Kidney glomerular epithelial cell (primary cell): ENCODE results near the gene SLC1A2.

Experiments
- DNase-seq: peaks from one replicate; lab custom pipeline; 2025; lab: John Stamatoyannopoulos, UW

The SLC1A2 gene

DNA sequence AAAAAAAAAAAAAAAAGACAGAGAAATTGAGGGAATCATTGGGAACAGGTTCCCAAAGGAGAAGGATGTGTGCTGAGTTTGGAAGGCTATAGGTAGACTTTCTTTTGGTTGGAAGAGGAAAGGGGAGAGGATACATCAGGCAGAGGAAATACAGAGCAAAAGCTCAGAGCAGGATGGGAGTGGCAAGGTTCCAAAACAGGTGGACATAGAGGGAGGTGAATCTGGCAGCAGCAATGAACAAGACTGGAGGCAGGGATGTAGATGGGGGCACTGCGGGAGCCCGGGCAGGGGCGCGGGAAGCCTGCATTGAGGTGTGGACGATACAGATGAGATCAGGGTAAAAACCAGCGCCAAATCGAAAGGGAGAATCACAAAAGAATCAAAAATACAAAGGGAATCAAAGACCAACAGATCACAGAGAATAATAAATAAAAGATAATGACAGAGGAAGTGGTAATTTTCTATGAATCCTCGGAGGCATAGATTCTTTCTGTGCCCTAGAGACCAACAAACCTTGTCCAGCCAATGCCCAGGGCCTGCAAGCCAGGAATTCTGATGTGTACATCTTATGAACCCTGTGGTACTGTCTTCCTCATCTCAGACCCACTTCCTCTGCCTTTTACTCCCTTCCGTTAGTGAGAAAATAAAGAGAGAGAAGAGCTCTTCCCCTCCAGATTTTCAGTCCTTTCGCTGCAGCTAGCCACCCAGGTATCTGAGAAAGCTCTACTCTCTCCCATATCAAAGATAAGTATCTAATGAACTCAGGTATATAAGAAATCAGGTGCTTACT lies 70.3 kb downstream of the SLC1A2 start:
- no peak for DNase-seq

DNA sequence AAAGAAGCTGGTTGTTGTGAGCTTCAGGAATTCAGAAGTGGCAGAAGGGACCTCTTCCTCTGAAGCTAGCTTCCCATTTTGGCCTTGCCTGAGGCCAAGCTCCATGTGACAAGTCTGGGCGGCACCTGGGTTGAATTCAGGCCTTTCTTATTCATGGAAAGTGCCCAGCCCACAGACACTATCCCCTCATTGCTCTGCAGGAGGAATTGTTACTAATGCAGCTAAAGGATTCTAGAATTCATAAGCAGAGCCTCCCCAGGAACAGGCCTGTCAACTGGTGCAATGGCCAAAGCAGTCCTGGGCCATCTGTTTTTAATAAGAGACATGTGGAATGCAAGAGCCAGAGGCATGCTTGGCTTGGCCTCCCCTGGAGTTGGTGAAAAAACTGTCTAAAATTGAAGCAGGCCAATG lies 71.4 kb downstream of the SLC1A2 start:
- no peak for DNase-seq

DNA sequence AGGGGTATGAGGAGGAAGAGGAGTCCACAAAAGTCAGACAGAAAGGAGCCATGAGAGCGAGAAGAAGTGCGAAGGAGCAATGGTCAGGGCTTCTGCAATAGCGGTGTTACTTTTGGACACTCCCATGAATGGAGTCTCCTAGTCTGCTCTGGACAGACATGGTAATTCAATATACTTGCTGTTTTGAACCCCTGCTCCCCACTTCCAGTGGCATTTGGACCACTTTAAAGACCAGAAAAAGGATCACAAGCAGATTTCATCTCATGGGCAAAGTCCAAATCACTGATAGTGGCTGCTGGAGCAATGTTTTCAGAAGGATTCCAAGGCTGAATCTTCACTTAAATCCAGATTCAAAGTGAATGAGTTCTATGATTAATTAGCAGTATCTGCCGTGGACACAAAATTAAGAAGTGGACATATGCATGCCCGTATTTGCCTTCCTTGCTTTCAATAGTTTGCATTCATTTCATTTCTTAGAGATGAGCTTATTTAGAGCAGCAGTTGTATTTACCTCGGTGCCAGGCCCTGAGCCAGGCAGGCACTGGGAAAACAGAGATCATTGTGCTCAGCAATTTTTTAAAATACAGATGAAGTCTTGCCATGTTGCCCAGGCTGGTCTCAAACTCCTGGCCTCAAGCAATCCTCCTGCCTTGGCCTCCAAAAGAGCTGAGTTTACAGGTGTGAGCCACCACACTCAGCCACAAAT lies 72.0 kb downstream of the SLC1A2 start:
- no peak for DNase-seq

GRCh38 chr11:35346472-35347156 lies 72.7 kb downstream of the SLC1A2 start:
- DNase-seq, result no peak

- DNase-seq, result no peak
Measured at GRCh38 chr11:35344681-35345574, 74.4 kb downstream of the SLC1A2 start.

DNA sequence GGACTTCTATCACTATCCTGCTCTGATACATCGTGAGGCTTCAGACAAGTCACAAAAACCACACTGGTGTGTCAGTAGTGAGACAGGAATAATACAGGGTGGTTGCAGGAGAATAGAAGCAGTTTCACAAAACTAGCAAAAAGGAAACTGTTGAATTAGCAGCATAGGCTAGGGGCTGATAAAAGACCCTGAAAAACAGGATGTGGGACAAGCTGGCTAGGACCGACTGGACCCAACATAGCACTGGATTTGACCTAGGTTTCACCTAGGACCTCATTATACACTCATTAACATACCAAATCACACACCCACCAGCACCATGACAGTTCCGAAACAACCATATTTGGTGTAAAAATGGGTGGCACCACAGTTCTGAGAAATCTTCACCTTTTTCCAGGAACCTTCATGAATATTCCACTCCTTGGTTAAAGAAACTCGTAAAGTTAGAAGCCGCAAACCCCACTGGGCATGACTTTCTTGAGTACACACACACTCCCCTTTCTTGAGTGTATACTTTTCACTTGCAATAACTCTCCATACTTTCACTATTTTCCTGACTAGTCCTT lies 76.2 kb downstream of the SLC1A2 start:
- DNase-seq, result no peak

DNA sequence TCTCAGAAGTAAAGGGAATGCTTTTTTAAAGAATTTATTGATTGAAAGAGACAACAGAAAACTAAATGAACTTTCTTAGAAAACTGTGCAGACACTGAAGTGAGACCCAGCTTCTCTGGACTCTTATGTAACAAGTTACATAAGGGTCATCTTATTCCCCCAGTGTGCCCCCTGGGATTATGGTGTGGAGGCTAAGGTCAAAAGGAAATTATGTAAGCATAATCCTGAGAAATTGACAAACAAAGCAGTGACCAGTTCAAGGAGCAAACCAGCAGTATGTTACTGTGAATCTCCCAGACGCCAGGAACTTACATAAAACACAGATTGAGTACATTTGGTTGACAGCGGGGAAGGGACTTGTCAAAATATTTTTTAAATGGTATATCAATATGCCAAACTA lies 78.6 kb downstream of the SLC1A2 start:
- no peak for DNase-seq

DNA sequence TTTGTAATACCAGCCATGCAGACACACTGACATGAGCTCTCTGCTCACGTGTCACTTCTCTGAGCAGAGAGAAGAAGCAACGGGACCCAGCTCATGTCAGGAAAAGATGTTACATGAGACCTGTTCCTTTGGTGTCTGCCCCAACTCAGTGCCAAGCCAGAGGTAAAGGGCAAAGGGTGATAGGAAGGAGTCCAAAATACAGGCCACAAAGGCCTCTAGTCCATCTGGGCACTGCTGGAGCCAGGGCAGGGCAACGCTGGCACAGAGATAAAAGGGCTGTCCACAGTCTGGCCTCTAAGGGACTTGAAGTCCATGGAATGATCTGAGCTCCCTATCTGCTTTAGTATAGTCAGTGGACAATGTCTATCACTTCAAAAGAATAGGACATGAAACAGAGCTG lies 79.3 kb downstream of the SLC1A2 start:
- no peak for DNase-seq

DNA sequence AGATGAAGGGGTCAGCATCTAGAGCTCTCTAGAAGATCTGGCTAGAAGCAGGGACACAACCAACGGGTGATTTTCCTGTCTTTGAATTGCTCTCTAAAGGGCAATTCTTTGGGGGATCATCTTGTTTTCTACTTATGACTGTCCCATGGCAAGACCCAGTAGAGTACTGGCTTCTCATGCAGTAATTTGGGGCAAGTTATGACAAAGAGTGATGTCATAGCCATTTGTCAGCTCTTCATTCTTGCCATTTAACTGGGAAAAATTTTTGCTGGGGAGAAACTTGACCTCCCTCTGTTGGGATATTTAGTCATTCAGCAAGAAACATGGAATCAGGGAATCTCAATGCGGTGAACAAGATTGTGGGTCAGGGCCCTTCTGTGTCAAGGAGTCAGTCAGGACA lies 80.4 kb downstream of the SLC1A2 start:
- no peak for DNase-seq

- DNase-seq, result no peak
Measured at GRCh38 chr11:35337914-35338305, 81.4 kb downstream of the SLC1A2 start.

DNA sequence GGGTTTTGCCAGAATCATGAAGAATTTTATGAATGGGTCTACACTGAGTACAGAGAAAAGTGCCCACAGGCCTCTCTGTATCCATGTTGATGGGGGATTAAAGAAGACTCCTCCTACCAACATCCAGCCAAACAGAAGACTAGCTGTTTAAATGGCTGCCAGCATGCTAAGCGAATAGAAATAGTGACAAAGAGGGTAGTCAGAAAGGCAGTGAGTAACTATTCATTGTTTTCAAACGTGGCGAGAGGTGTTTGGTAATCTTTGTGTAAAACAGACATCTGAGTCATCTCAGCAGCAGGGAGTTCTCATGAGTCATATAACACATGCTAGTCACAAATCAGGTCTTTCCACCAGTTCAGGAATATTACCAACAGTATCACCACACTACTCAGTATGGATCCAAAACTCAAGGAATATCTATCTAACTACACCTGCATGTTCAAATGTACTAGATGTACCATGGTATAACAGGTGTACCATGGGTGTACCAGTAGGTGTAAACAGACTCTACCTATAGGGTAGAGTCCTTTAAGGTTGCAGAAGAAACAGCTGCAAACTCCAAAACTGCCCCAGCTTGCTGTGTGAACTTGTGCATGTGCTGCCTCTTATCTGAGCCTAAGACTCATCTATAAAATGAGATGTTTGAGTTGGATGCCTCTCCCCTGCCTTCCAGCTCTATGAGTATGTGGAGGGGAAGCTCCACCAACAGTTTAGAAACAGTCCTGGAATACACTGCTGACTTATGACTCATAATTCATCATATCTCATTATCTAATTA lies 82.0 kb downstream of the SLC1A2 start:
- peak; percentile 99 for DNase-seq

- DNase-seq, result no peak
Measured at GRCh38 chr11:35336726-35337125, 82.6 kb downstream of the SLC1A2 start.

- DNase-seq, result no peak
Measured at GRCh38 chr11:35335226-35335625, 84.1 kb downstream of the SLC1A2 start.

DNA sequence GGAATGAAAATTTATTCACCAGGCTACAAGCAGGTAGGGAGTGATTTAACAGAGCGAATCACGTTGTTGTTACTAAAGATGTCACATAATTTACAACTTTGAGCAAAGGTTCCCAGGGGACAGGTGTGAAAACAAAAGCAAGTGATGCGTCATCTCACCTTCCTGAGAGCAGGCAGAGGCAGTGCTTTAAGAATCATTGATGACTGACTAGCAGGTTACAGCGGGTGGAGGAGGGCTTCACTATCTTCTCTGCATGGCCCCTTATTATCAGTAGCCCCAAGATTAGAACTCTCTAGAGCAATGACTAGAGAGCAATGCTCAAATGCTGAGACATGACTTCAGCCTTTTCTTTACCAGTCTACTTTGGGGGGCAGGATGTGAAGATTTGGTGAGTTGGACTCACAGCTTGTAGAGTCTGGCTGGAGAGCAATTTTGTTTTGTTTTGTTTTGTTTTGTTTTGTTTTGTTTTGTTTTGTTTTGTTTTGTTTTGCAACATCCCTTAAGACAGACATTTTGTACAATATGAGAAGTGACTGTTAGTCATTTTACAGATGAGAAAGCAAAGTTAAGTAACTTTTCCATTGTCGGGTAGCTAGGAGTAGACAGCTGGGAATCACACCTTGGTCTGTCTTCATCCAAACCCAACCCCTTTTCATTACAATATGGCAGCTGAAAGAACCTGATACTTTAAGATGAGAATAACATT lies 84.8 kb downstream of the SLC1A2 start:
- DNase-seq, result peak; percentile 2

DNA sequence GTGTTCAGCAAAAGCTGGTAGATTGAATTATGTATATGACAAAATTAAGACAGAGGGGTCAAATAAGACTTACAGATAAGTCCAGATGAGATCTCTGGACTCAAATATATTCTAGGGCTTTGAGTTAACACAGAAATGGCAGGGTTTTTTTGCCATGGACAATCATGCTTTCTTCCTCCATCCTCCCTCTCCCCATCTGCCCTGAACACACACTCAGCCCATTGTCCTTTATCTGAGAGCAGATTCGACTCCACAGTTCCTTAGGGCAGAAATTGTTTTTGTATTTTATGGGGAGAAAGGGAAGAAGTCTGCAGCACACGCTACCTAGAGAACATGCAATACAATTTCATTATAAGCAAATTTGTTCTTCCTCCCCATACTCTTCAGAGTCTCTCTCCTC lies 86.8 kb downstream of the SLC1A2 start:
- no peak for DNase-seq

GRCh38 chr11:35330931-35331330 lies 88.4 kb downstream of the SLC1A2 start:
- DNase-seq, result no peak

DNA sequence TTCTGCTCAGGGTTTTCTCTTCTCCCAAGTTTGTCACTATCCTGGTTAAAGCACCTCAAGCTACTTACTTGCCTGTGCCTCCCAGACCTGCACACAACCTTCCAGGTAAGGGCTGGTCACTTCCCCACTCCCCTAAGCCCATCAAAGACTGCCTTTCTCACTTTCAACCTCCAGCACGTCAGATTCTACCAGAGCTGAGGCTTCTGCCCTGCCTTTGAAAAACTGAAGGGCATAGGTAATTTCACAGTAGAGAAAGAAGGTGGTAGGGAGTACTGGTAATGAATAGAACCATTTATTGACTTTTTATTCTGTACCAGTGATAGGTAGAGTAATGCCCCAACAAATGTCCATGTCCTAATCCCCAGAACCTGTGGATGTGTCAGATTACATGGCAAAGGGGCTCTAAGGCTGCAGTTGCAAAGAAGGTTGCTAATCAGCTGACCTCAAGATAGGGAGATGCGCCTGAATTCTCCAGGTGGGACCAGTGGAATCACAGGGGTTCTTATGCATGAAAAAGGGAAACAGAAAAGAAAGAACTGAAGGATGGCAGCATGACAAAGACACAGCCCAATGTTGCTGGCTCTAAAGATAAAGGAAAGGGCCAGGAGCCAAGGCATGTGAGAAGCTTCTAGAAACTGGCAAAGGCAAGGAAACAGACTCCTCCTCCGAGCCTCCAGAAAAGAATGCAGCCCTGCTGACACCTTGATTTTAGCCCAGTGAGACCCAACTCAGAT lies 89.0 kb downstream of the SLC1A2 start:
- no peak for DNase-seq

DNA sequence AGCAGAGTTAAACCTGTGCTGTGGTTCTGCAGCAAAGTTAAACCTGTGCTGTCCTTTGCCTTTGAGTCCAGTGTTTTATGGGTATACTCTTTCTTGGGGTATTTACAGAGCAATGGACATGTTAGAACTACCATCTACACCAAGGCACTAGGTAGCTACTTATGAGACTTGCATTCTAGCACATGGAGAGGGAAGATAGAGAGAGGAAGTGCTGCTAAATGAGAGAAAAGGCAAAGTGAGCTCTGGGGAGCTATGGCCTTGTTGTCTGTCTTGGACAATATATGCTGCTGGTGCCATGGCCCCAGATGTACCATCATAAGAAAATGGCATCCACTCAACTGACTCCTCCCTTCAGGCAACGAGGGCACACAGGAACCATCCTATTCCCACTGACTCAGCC lies 91.5 kb downstream of the SLC1A2 start:
- DNase-seq, result no peak

DNA sequence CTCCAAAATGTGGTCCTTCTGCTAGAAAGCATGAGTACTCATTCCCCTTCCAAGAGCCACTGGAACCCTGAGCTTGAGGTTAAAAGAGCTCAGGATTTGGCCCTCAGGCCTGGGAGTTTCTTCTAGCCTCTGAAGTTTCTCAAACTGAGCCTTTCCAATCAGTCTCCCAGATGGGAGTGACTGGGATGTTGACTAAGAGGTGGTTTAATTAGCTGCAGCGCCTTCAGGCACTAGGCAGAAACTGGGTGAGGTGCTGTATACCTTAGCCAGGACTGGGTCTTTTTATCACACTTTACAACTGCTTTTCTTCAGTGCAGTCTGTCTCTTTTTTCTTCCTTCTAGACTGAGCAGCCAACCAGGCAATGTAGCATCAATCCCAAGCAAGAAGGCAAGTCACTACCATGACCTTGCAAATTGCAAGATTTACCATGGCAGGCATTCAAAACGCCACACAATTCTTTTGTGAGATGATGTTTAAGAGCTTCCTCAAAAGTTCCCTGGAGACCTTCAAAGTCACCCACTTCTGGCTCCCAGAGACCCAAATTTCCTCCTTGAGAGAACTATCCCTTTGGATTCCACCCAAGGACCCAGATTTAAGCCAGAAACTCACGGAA lies 93.0 kb downstream of the SLC1A2 start:
- no peak for DNase-seq
